ENCODE results near the gene ABCA1.
"Not testable (repeated sequence)": the region's sequence is repeated elsewhere in the genome, so short reads cannot be mapped to it uniquely, and the experiment has no call there.

The ABCA1 gene

DNA sequence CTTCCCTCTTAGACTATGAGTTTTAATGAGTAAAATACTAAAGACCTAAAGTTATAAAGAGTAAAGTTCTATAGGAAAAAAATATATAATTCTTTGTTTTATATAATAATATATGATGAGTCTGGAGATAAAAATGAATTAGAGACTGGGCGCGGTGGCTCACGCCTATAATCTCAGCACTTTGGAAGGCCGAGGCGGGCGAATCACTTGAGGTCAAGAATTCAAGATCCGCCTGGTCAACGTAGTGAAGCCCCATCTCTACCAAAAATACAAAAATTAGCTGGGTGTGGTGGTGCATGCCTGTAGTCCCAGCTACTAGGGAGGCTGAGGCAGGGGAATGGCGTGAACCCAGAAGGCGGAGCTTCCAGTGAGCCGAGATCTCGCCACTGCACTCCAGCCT is 158.9 kb downstream of the ABCA1 start:
- H3K27ac Mint-ChIP-seq; H3K4me1 Mint-ChIP-seq (ENCODE audit: low read depth); H3K4me3 Mint-ChIP-seq; H3K9me3 Mint-ChIP-seq; DNase-seq (ENCODE audit: low spot score); H3K36me3 Mint-ChIP-seq (ENCODE audit: low read depth): not testable (repeated sequence)
- peaks cover 13% of the 10 kb centered on the region for H3K27me3 Mint-ChIP-seq (ENCODE audit: low read depth)

DNA sequence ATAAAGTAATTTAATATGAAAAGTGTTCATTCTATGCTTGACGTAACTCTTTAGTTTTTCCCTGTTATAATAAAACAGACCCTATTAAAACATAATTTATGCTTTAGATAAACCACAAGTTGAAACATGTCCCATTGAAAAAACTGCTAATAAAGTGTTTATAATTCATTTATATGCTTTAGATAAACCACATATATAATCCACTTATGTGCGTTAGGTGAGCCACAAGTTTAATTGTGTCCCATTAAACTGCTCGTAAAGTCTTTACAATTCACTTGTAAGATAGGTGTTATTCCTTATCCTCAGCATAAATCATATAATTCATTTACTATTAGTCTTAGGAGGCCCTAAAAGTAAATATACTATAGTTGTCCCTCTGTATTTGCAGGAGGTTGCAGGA is 160.4 kb downstream of the ABCA1 start:
- Mint-ChIP-seq H3K4me1 (ENCODE audit: low read depth) (peaks cover 6% of the 10 kb centered on the region), H3K36me3 (ENCODE audit: low read depth) (no peaks in the 10 kb centered on the region), H3K27ac (no peak overlapping the region), H3K4me3 (no peak overlapping the region), H3K27me3 (ENCODE audit: low read depth) (peaks cover 17% of the 10 kb centered on the region), H3K9me3 (no peaks in the 10 kb centered on the region)
- no peak for DNase-seq (ENCODE audit: low spot score)

DNA sequence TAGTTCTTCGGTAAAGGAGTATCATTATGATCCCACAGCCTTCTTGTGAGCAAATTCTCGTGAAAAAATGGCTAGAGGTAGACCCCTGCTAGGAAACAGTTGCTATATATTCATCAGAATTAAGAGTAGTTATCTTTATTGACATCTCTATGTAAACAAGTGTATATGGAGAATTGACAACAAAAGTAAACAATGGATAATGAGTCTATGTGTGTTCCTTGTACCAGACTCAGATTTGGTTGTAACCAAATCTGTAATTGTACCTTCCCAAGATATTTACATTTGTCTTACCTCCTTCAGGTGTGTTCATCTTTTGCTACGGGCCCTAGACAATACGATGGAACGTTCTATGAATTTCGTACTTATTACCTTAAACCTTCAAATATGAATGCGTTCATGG is 161.9 kb downstream of the ABCA1 start:
- Mint-ChIP-seq H3K36me3 (ENCODE audit: low read depth) (no peaks in the 10 kb centered on the region), H3K9me3 (no peaks in the 10 kb centered on the region), H3K4me3 (no peak overlapping the region), H3K27me3 (ENCODE audit: low read depth) (peaks cover 10% of the 10 kb centered on the region), H3K4me1 (ENCODE audit: low read depth) (peaks cover 6% of the 10 kb centered on the region), H3K27ac (no peak overlapping the region)
- no peak for DNase-seq (ENCODE audit: low spot score)

DNA sequence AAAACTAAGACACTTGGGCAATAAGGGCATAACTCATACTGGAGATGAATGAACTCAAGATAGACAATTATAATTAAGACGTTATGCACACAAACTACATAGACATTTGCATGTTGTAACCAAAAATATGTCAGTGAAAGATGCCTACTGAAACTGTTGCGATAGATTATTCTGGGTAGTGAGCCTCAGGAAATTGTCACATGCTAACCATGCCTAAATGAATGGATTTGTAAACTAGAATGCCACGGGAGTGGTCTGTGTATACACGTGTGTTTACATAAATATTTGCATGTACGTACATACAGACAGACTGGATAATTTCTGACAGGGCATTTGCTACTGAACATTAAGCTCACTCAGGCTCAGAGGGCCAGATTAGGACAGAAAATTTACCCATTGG is 162.8 kb downstream of the ABCA1 start:
- Mint-ChIP-seq H3K9me3 (no peaks in the 10 kb centered on the region), H3K36me3 (ENCODE audit: low read depth) (no peaks in the 10 kb centered on the region), H3K4me3 (peak overlapping the region; percentile 88), H3K27ac (no peak overlapping the region), H3K4me1 (ENCODE audit: low read depth) (peaks cover 6% of the 10 kb centered on the region), H3K27me3 (ENCODE audit: low read depth) (peaks cover 10% of the 10 kb centered on the region)
- no peak for DNase-seq (ENCODE audit: low spot score)

DNA sequence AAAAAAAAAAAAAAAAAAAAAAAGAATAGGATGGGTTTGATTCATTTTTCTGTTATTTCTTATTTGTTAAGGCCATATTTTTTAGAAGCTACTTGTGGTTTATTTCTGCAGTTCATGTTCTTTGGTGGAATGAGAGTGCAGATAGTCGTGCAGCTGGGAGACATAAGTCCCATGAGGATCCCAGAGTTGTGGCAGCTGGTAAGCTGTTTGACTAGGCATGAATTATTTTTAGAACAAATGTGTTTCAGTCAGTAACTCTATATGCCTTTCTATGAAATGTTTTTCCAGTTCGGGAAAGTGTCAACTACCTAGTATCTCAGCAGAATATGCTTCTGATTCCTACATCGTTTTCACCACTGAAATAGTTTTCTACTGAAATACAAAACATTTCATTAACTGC is 169.0 kb downstream of the ABCA1 start:
- Mint-ChIP-seq H3K4me1 (ENCODE audit: low read depth) (peaks cover 6% of the 10 kb centered on the region), H3K27ac (no peak overlapping the region), H3K4me3 (no peak overlapping the region), H3K27me3 (ENCODE audit: low read depth) (peaks cover 6% of the 10 kb centered on the region), H3K36me3 (ENCODE audit: low read depth) (peaks cover 5% of the 10 kb centered on the region), H3K9me3 (no peaks in the 10 kb centered on the region)
- DNase-seq (ENCODE audit: low spot score) = no peak

DNA sequence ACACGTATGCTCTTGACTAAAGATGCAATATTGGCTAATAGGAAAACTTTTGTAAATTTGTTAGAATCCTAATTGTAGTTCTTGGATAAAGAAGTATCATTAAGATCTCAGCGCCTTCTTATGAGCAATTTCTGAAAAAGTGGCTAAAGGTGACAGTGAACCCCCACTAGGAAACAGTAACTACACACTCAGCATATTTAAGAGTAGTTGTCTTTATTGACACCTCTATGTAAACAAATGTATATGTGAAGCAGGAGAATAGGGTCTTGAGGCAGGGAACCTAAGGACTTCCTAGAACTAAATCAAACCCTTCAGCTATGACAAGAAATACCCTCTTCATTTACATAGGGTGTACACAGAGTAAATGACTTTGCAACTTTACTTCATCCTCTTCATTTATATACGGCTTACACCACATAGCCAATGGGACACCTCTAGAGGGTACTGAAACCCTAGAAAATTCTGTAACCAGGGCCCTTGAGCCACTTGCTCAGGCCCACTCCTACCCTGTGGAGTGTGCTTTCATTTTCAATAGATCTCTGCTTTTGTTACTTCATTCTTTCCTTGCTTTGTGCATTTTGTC is 177.7 kb downstream of the ABCA1 start:
- Mint-ChIP-seq H3K36me3 (ENCODE audit: low read depth) (peaks cover 23% of the 10 kb centered on the region), H3K27me3 (ENCODE audit: low read depth) (no peaks in the 10 kb centered on the region), H3K4me1 (ENCODE audit: low read depth) (peaks cover 31% of the 10 kb centered on the region), H3K27ac (no peak overlapping the region), H3K4me3 (no peak overlapping the region), H3K9me3 (no peaks in the 10 kb centered on the region)
- DNase-seq (ENCODE audit: low spot score) = no peak

DNA sequence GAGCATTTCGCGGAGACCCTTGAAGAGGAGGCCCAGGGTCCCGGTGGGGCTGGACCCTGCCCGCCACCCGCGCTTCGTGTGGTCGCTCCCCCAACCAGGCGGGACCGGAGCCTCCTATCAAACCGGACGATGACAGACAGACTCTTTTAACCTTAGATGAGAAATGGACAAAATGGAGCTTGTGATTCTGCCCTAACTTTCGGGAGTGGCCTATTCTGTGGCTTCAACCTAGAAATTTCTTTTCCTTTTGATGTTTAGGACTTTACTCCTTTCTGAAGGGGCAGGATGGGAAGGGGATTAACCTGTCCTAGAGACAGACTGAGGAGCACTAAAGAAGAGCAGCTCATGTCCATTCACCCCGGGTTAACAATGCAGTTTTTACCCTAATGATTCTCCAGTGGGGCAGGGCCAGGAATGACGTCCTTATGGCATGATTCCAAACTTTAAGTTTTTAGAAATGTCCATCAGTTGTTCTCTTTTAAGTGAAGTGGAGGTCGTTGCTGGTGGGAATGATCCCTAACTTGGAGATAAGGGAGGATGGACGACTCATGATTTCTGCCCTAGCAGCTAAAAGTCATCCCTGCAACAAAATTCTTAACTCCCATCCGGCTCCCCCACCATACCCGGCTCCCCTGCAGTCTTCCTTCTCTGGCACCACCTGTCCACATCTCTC is 179.5 kb downstream of the ABCA1 start:
- Mint-ChIP-seq H3K27ac (peak overlapping the region; percentile 95), H3K4me1 (ENCODE audit: low read depth) (peaks cover 31% of the 10 kb centered on the region), H3K36me3 (ENCODE audit: low read depth) (peaks cover 17% of the 10 kb centered on the region), H3K27me3 (ENCODE audit: low read depth) (no peaks in the 10 kb centered on the region), H3K4me3 (peak overlapping the region; percentile 94), H3K9me3 (no peaks in the 10 kb centered on the region)
- DNase-seq (ENCODE audit: low spot score) = no peak

DNA sequence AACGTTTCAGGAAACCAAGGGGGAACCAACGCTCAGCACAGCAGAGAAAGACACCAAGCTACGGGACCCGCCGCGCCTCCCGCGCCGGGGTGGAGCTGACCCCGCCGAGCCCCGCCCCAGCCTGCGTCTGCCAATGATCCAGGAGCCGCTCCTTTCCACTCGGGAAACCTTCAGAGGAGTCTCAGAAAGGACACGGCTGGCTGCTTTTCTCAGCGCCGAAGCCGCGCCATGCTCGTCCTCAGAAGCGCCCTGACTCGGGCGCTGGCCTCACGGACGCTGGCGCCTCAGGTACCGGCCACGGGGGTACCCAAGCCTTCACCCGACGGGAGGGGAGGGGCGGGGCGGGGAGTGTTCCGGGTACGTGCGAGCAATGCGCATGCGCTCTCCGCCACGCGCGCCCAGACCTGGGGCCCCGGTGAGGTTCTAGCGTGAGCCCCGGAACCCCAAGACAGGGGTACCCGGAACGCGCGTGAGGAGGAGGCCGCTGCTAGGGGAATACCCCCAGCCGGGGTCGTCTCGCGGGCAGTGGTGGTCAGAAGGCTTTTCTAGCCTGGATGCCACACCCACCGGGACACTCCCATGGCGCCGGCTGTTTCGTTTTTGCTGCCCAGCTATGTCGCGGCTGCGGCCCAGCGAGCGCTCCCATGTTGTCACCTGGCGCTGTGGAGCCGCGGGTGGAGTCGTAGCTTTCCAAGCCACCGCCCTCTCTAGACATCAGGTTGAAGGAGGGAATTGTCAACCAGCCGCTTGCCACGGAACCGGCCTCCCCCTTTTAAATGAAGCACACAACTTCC is 180.2 kb downstream of the ABCA1 start, which contains the start of gene NIPSNAP3A:
Gene NIPSNAP3A (plus strand): TSS at position 119 of the 794 bp plus-strand sequence. CDS start 110 bp downstream, at position 229.
- no peaks in the 10 kb centered on the region for H3K9me3 Mint-ChIP-seq
- H3K27ac Mint-ChIP-seq = peak within 1 kb of the TSS; percentile 95
- H3K4me1 Mint-ChIP-seq (ENCODE audit: low read depth) = peaks cover 32% of the 10 kb centered on the region
- peak within 1 kb of the TSS; percentile 94 for H3K4me3 Mint-ChIP-seq
- no peaks in the 10 kb centered on the region for H3K27me3 Mint-ChIP-seq (ENCODE audit: low read depth)
- peak; percentile 86 for DNase-seq (ENCODE audit: low spot score)
- H3K36me3 Mint-ChIP-seq (ENCODE audit: low read depth) = peaks cover 17% of the 10 kb centered on the region

DNA sequence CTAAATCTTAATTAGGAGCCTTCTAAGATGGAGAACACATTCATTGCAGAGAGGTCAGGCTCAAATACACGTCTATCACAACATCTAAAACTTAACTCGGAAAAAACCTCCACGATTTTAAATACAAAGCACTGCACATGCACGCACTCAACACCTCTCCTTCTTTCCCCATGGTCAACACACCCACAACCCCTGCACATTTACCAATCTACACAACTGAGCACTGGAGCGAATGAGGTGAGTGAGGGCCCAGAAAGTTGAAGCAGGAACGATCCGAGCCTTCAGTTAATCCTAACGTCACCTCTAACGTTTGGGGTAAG is 180.8 kb downstream of the ABCA1 start:
- Mint-ChIP-seq H3K4me1 (ENCODE audit: low read depth) (peaks cover 32% of the 10 kb centered on the region), H3K36me3 (ENCODE audit: low read depth) (peaks cover 13% of the 10 kb centered on the region), H3K9me3 (no peaks in the 10 kb centered on the region), H3K27me3 (ENCODE audit: low read depth) (no peaks in the 10 kb centered on the region), H3K4me3 (peak overlapping the region; percentile 94), H3K27ac (peak overlapping the region; percentile 95)
- DNase-seq (ENCODE audit: low spot score) = no peak

DNA sequence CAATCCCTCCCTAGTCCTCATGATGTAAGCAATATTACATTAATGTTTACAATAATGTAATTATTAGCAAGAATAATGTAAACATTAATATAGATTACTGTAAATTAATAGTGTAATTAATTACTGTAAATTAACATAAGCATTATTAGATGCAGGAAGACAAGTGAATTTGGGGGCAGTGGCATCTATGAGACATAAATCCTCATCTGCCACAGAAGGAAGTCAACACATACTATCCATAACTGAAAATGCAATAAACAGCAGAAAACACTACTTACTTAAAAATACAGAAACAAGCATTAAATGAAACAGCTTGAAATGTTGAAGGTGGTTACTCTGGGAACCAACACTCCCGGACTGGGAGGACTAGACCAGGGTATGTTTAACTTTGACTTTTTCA is 181.2 kb downstream of the ABCA1 start:
- Mint-ChIP-seq H3K4me3 (peak overlapping the region; percentile 94), H3K4me1 (ENCODE audit: low read depth) (peaks cover 32% of the 10 kb centered on the region), H3K27me3 (ENCODE audit: low read depth) (no peaks in the 10 kb centered on the region), H3K27ac (peak overlapping the region; percentile 95), H3K36me3 (ENCODE audit: low read depth) (peaks cover 10% of the 10 kb centered on the region), H3K9me3 (no peaks in the 10 kb centered on the region)
- DNase-seq (ENCODE audit: low spot score) = no peak

DNA sequence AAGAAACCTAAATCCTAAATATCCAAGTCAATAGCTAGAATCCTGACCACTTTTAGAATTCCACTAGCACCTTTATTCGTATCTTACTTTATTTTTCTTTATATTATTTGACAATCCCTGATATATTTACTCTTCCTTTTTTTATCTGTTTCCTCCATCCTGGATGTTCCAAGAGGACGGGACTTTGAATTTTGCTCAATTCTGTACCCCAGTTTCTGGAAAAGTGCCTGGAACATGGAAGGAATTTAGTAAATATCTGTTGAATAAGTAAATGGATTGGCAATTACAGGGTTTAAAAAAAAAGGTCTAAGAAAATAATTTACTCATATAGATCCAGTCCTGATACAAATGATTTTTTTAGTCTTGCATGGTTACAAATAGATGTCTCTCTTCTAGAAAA is 181.7 kb downstream of the ABCA1 start:
- H3K4me3 Mint-ChIP-seq = peak overlapping the region; percentile 17
- peaks cover 32% of the 10 kb centered on the region for H3K4me1 Mint-ChIP-seq (ENCODE audit: low read depth)
- no peaks in the 10 kb centered on the region for H3K9me3 Mint-ChIP-seq
- DNase-seq (ENCODE audit: low spot score) = no peak
- no peak overlapping the region for H3K27ac Mint-ChIP-seq
- no peaks in the 10 kb centered on the region for H3K27me3 Mint-ChIP-seq (ENCODE audit: low read depth)
- H3K36me3 Mint-ChIP-seq (ENCODE audit: low read depth) = peaks cover 6% of the 10 kb centered on the region

DNA sequence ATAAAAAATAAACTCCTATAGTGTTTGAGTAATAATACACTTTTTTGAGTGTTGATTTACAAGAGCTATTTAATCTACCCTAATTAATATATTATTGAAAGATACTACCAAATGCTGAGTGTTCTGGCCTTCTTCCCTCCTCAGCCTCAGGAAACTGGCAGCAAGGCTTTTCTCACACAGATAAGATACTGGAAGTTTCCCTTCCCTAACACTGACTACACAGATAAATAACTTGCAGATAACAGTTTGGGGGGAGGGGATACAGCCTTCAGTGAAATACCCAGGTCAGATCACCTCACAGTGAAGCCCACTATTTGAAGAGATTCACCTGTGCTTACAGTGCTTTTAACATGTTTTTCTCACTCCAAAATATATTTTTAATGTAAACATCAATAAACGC is 182.1 kb downstream of the ABCA1 start:
- no peak overlapping the region for H3K27ac Mint-ChIP-seq

DNA sequence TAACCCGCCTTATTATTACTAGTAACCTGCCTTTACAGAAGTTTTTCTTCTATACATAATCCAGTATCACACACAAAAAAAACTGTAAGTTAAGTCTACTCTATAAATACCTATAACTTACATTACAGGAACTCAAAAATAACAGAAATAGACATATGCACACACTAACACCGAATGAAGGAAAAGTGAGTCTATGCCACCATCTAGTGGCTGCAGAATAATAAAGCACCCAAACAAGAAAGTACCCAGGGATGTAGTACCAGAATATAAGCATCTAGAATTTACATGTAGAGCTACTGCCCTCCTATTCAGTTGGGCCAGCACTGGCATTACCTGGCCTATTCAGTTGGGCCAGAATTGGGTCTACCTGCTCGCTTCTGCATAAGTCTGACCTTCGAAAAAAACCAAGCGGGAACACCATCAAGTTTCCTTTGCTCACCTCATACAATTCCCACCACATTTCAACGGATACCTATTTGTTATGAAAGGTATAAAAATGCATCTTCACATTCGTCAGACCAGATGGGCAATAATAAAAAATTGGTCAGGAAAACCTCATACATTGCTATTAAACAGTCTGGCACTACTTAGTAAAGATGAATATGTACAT is 184.5 kb downstream of the ABCA1 start:
- Mint-ChIP-seq H3K27me3 (ENCODE audit: low read depth) (no peaks in the 10 kb centered on the region), H3K27ac (no peak overlapping the region), H3K4me1 (ENCODE audit: low read depth) (peaks cover 18% of the 10 kb centered on the region), H3K9me3 (no peaks in the 10 kb centered on the region), H3K4me3 (no peak overlapping the region), H3K36me3 (ENCODE audit: low read depth) (no peaks in the 10 kb centered on the region)
- no peak for DNase-seq (ENCODE audit: low spot score)

More for the DNA sequence above, 182.1 kb downstream of the ABCA1 start:
- Mint-ChIP-seq H3K4me1 (ENCODE audit: low read depth) (peaks cover 32% of the 10 kb centered on the region), H3K27me3 (ENCODE audit: low read depth) (no peaks in the 10 kb centered on the region), H3K9me3 (no peaks in the 10 kb centered on the region), H3K36me3 (ENCODE audit: low read depth) (peaks cover 4% of the 10 kb centered on the region), H3K4me3 (peak overlapping the region; percentile 24)
- DNase-seq (ENCODE audit: low spot score) = no peak

DNA sequence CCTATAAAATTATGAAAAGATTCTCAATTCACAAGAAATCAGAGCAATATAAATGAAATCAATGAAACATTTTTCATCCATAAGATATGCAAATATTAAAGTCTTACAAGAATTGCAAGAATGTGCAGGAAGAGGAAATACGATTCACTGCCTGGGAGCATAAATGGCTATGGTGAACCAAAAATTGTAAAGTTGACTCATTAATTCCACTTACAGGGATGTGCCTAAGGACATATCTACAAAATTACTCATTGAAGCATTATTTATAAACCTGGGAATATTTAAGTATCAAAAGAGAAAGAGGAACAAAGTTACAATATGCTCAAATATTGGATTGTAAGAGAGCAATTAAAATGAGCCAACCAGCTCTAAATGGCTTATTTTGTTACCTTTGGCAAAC is 187.3 kb downstream of the ABCA1 start:
- H3K4me1 Mint-ChIP-seq (ENCODE audit: low read depth) = peaks cover 1% of the 10 kb centered on the region
- H3K27ac Mint-ChIP-seq = no peak overlapping the region
- no peaks in the 10 kb centered on the region for H3K9me3 Mint-ChIP-seq
- H3K4me3 Mint-ChIP-seq = no peak overlapping the region
- DNase-seq (ENCODE audit: low spot score) = no peak
- no peaks in the 10 kb centered on the region for H3K36me3 Mint-ChIP-seq (ENCODE audit: low read depth)
- no peaks in the 10 kb centered on the region for H3K27me3 Mint-ChIP-seq (ENCODE audit: low read depth)

All from T-helper 2 cell treated with Interferon-gamma antibody and Interleukin-4, amounts not matched to agents 5 μg/mL and 100 μg/mL, for 36 hours (primary cell).